HUDEP-2 (cell line): ENCODE results near the gene FHIT.
"Not testable (repeated sequence)": the region's sequence is repeated elsewhere in the genome, so short reads cannot be mapped to it uniquely, and the experiment has no call there.

Experiments used
- DNase-seq, 76 experiments: peaks; one replicate each; lab custom pipeline; 2025; ENCODE audit not compliant: unreplicated experiment in 76 of 76; lab: John Stamatoyannopoulos, UW

Gene FHIT

DNA sequence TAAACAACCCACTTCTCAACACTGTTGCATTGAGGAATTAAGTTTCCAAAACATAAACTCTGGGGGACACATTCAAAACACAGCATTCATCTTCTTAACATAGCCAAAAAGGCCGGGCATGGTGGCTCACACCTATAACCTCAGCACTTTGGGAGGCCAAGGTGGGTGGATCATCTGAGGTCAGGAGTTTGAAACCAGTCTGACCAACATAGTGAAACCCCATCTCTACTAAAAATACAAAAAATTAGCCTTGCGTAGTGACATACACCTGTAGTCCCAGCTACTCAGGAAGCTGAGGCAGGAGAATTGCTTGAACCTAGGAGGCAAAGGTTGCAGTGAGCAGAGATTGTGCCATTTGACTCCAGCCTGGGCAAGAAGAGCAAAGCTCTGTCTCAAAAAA lies 185.0 kb downstream of the FHIT start:
- not testable (repeated sequence) for DNase-seq

DNA sequence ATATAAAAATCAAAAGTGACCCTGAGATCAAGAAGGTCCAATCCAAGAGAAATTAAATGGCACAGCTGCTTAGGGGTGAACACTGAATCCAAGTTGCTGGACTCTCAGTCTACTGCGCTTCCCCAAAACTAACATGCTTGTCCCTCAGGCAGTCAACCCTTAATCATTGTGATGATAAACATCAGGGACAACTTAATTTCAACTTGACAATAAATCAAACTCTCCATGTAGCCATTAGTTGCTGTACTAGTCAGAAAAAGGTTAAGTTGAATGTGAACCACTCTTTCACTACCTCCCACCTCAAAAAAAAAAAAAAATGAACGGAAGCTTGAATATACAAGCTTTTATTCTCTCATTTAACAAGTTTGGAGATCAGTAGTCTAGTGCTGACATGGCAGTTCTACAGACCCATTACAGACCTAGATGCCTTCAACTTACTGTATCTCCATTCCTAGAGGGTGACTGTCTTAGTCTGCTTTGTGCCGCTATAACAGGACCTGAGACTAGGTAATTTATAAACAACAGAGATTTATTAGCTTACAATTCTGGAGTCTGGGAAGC lies 185.7 kb downstream of the FHIT start:
- no peak for DNase-seq

DNA sequence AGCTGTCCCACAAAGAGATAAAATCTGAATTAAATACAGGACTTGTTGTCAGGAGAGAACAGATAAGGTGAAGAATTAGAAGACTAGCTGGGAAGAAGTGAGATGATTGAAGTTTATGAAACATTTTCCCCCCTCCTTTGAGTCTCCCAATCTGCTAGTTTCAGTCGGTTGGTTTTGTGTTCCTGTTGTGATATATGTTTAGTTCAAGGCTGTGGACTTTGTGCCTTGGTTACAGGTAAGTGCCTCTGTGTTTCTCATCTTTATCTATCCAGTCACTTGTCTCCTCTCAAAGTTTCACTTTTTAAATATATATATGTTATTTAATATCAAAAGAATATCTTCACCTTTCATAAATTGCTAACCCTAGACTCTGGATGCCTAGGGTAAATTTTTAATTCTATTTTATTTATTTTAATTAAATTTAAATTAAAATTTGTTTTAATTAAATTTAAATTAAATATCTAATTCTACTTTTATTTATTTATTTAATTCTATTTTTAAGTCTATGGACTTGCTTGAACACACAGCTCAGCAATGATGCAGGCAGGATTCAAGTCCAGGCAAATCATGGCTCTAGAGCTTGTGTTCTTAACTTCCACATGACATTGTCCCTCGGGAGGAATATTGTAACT lies 190.0 kb downstream of the FHIT start:
- DNase-seq, result no peak

DNA sequence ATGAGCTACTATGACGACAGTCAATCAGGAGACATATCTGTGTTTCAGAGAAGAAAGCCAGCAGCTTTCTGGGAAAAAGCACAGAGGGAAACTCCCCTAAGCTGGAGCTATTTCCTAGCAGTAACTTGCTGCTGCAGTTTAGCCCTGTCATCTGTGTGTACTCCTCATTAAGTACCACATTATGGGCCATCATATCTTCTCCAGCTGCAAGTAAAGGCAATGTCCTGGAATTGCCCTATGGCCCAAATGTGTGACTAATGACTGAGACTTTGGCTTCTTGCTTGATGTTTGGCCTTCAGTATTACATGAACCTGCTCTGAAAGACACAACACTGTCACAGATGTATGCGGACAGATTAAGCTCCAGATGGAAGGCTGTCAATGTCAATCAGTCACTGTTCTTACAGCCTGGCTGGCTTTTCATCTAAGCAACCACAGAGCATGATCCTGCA lies 190.8 kb downstream of the FHIT start:
- peak in 7 of 76 experiments; percentile 0 to 54 (median 3) for DNase-seq

DNA sequence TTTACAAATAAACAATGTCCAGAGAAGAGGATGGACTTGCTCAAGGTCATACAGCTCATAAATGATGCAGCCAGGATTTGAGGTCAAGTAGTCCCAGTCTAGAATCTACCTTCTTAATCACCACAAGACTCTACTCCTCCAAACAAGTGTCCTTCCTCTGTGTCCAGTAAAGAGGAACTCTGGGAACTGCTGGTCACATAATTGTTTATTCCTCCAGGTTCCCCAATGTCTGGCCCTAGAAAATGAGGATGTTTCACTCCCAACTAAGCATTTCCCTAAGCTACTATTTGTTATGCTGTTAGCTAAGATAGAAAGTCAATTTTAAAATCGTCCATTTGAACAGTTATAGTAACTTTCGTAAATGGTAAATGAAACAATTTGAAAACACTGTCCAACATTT lies 192.4 kb downstream of the FHIT start:
- no peak for DNase-seq

DNA sequence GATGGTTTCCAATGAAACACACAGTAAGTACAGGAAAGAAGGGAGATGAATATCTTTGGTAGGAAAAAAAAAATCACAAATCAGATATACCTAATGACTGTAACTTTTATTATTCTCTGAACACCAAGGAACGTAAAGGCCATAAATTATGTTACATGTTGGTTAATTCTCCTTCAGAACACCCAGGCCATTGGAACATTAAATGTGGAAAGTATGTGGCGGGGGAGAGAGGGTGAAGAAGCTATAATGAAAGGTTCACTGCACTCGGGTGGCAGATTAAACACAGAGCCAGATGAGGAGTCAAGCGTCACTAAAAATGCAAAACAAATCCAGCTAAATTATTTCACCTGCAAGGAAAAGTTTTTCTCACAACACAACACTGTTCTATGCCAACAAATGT lies 193.8 kb downstream of the FHIT start:
- no peak for DNase-seq

DNA sequence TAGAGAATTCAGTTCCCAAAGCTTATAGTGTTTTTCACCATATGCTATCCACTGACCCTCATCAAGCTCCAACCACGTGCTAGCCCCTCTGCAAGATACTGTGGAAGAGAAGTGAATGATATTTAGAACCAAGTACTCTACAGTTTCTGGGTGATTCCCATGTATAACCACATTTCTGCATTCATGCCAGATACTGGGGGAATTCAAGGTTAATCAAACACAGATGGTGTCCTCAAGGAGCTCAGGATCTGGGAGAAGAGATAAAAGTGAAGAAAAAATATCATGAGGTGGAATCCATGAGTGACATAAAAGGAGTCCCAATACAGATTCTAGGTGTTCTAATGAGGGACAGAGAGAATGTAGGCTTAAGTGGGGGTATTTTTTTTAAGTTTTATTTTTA lies 195.8 kb downstream of the FHIT start:
- DNase-seq, result peak in 4 of 76 experiments; percentile 4 to 24 (median 14)

DNA sequence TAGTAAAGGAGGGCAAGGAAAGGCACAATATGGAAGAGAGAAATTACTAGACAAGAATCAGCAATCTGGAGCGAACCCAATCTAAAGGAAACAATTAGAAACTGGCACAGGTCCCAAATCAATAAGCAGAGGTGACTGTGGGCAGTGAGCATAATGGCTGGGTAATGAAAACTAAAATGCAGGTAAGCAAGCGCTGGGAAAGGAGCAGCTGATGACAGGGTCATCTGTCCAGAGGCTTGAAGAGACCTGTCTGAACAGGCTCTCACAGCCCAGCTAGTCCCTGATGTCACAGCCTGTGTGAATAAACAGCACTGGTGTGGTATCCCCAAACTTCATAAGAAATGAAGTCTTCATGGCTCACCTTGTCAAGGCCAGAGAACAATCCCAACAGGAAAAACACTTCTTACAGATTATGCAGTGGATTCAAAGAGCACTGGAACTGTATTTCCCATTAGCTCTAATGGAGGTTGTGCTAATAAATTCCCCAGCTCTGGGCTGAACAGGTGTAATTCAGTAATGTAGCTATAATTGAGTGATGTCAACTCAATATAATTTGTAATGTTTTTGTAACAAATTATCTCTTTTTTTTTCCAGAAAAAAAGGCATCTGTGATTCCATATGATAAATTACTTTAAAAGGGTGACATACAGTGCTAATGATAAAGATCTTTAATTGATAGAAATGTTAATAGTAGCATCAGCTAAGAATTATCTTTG lies 197.3 kb downstream of the FHIT start:
- no peak for DNase-seq

DNA sequence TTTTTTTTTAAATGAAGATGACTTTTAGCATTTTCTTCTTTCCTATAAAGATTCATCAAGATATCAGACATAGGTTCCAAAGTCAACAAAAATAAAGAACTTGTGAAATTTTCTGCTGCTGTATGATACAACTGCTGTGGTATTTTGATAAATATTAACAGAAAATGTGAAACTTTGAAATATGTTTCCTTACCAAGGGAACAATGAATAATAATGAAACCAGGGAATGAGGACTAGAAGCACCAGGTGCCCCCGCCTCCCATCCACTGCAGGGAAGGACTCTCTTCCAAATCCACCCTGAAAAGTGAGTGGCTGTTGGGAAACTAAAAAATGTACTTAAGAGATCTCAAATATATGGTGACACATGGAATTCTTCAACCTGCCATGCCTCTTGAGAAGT lies 198.4 kb downstream of the FHIT start:
- DNase-seq, result no peak

DNA sequence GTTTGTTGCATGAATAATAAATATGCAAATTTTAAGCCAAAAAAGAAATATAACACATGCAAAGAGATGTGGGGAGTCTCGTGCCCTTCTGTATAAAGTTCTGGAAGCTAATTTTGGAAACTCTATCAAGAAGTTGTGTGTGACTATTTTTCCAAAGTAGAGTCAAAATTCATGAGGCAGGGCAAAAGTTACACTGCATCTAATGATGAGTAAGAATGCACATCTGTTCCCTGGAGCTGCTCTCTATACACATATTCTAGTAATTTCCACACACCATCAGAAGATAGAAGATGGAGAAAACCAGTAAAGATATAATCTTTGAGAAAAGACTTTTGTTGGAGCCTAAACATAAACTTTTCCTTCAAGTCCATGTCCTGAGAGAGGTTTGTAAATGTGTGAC lies 199.6 kb downstream of the FHIT start:
- DNase-seq, result no peak

DNA sequence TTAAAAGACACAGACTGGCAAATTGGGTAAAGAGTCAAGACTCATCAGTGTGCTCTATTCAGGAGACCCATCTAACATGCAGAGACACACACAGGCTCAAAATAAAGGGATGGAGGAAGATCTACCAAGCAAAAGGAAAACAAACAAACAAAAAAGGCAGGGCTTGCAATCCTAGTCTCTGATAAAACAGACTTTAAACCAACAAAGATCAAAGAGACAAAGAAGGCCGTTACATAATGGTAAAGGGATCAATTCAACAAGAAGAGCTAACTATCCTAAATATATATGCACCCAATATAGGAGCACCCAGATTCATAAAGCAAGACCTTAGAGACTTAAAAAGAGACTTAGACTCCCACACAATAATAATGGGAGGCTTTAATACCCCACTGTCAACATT lies 206.1 kb downstream of the FHIT start:
- not testable (repeated sequence) for DNase-seq

DNA sequence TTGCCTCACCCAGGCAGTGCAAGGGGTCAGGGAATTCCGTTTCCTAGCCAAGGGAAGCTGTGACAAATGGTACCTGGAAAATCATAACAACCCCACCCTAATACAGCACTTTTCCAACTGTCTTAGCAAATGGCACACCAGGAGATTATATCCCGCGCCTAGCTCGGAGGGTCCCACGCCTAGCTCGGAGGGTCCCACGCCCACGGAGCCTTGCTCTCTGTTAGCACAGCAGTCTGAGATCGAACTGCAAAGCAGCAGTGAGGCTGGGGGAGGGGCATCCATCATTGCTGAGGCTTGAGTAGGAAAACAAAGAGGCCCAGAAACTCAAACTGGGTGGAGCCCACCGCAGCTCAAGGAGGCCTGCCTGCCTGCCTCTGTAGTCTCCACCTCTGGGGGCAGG lies 208.1 kb downstream of the FHIT start:
- no peak for DNase-seq

DNA sequence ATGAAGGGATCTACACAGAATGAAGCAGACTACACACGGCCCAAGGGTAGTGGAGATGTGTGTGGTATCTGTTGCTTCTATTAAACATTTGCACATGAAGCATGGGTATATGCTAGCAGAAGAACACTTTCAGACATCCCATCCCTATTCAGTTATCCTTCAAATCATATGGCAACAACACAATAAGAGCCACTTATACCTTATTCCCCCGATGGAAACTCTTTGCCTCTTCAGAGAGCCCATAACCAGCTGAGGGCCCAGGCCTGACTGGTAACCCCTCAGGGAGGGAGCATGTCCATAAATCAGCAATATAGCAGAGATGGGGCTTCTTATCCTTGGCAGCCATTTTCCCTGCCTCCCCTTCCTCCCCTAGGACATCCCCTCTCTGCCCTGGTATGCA lies 210.6 kb downstream of the FHIT start:
- no peak for DNase-seq

DNA sequence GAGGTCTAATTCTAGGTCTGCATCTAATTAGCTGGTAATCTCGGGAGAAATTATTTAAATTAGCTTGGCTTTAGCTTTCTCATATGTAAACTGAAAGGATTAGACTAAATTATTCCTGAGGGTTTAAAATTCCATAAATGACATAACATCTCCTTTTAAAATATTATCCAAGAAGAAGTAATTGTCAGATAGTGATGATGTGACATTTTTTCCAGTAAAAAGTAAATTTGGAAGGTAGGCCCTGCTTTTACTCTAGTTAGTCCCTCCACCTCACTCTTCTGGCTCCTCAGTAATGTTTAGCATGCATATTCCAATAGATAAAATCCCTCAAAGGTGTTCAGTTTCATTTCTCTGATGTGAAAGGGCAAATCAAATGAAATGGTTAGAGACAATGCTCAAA lies 215.7 kb downstream of the FHIT start:
- DNase-seq, result no peak

DNA sequence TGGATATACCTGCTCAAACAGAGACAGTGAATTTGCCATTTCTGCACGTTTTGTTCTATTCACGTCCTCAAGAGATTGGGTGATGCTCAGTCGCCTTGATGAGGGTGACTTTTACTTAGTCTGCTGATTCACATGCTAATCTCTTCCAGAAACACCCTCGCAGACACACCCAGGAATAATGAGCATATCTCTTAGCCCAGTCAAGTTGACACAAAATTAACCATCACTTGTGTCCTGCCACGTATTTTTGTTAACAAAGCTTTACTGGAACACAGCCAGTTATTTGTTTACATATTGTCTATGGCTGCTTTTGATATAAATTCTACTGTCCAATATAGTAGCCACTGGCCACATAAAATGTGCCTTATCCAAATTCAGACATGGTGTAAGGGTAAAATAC lies 218.3 kb downstream of the FHIT start:
- peak in 66 of 76 experiments; percentile 1 to 87 (median 49) for DNase-seq

DNA sequence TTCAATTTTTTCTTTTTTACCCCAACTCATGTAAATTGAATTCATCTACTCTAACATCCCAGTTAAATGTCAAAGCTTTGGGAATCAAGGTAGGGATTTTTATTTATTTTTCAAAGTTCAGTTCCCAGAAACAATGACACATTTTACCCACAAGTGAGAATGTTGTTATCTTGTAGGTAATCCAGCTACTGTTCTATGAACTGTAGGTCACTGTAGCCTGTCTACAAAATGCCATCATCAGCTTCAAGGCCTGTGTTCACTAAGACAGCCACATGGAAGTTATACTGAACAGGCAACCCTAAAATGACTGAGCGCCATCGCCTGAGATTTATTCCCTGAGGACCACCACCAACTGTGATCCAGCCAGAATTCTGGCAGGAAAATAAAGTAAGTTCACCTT lies 219.7 kb downstream of the FHIT start:
- no peak for DNase-seq

DNA sequence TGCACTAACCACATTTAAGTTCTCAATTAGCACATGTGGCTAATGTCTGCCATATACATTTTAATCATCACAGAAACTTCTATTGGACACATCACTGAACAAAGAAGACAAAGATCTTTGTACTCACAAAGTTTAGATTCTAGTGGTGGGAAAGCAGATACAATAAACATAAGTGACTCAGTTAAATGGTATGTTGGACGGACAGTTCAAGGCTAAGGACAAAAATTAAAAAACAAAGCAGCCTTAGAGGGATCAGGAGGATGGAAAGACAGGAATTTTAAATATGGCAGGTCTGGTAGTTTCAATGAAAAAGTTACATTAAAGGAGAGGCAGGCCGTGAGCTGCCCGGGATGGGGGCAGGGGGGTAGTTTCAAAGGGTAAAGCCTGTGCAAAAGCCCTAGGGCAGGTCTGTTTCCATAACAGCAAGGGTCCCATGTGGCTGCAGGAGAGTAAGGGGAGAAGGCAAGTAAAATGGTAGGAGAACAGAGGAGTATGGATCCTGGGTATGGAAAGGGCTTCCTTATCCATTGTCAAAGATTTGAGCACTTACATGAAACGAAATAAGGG lies 220.7 kb downstream of the FHIT start:
- no peak for DNase-seq

DNA sequence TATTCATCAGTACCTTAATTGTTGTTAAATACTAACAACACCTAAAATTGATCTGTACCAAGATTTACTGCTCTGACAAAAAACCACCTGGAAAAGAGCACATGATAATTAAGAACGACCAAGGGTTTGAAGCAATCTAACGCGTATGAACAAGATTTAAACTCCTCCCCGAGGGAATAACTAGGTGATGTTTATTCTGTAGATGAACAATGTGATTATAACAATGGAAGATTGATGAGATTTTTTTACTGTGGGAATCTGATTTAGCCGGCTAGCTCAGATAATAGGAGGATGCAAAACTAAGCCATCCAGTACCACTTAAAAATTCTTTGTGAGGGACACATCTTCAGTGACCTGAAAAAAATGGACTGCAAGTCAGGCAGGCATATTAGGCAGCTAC lies 222.1 kb downstream of the FHIT start:
- DNase-seq, result no peak

DNA sequence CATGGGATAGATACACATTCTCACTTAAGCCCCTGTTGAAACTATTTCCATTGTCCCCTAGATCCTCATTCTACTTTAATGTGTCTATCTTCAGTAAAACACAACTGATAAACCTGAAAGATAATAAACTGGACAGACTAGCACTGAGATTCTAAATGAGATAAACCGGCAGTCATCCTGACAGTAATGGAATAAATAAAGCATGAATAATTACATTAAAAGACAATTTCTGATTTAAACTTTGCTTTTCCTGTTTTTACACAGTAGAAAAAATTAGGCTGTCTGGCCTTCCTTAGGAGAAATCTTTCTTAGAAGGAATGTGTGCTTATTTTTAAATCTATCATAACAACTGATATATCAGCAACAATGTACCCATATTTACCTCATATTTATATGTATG lies 232.4 kb downstream of the FHIT start:
- no peak for DNase-seq

DNA sequence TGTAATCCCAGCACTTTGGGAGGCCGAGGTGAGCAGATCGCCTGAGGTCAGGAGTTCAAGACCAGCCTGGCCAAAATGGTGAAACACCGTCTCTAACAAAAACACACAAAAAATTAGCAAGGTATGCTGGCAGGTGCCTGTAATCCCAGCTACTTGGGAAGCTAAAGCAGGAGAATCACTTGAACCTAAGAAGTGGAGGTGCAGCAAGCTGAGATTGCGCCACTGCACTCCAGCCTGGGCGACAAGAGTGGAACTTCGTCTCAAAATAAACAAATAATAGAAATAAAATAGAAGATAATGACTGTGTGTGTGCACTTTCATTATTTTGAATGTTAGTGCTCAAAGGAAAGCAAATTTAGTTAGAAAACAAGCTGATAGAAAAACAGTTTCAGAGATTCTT lies 234.2 kb downstream of the FHIT start:
- DNase-seq, result not testable (repeated sequence)

DNA sequence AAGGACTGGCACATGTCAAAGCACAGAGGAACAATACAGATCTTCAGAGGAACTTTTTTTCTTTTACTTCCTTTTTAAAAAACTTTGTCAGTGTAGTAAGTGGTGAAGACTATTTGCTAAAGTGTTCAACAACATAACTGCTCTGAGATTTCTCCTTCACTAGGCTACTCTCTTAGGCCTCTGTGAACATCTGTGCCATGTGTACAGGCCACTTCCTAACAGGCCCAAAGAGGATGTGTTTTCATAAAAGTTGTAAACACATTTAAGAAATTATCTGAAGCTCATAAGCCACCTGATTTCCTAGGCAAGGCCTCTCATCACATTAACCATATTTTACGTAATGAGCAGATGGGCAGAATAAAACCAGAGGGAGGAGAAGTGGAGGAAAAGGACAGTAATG lies 235.4 kb downstream of the FHIT start:
- no peak for DNase-seq

DNA sequence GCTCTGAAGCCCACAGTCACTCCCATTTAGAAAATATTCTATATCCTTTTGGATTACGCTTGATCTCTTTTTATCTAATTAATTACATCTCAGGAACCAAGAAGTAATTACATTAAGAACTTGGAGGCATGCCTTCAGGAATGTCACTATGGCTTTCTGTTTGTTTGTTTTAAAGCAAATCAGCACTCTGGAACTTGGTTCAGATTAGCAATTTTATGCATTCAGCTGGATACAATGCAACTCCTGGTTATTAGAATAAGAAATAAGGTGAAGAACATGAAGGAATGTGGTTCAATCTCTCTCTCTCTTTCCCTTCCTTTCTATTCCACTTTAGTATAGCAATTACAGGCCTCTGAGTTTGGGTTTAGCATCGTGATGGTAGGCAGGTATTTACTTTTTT lies 235.8 kb downstream of the FHIT start:
- DNase-seq, result no peak
